Peyer's patch (tissue), 4 donors: ENCODE data around the gene VWDE. TPM values are rescaled to one million over a fixed set of nuclear protein-coding genes. Genes with fewer than 3 reads are reported as not detected.

Source experiments
- DNase-seq, 3 donors: peaks; one replicate each; pipeline ENCODE4 v3.0.0-alpha.2; 2017 to 2019
- H3K27ac ChIP-seq, 4 donors: fragments of 200-600 bp; sonication (generic); one replicate each; pipeline ENCODE4 v1.5.1; 2016 to 2019
- H3K27me3 ChIP-seq, 2 donors: fragments of 200-600 bp; sonication (generic); one replicate each; pipeline ENCODE4 v1.5.1; 2019
- H3K36me3 ChIP-seq, 3 donors: fragments of 200-600 bp; sonication (generic); one replicate each; pipeline ENCODE4 v1.5.1; 2016 to 2019
- H3K4me1 ChIP-seq, 4 donors: fragments of 200-600 bp; sonication (generic); one replicate each; pipeline ENCODE4 v1.5.1; 2016 to 2019
- H3K4me3 ChIP-seq, 4 donors: fragments of 200-600 bp; sonication (generic); 1 replicate in 3 of 4; 2 replicates in 1 of 4; pipeline ENCODE4 v1.5.1; 2016 to 2019; ENCODE audit warnings: mild to moderate bottlenecking in 1 of 4
- H3K9me3 ChIP-seq, 4 donors: fragments of 200-600 bp; sonication (generic); one replicate each; pipeline ENCODE4 v1.5.1; 2016 to 2019; ENCODE audit warnings: mild to moderate bottlenecking in 1 of 4
- CTCF ChIP-seq, 6 experiments: fragments of 450-650 bp in 4 of 6; fragments of 200-600 bp in 2 of 6; sonication (generic) in 1 of 6; IDR thresholded peaks; one replicate each; pipeline ENCODE4 v1.5.1; 2017 to 2019; ENCODE audit warnings: antibody characterized with exemption in 6 of 6, mild to moderate bottlenecking in 3 of 6, moderate library complexity in 1 of 6
- POLR2A ChIP-seq, 2 donors: fragments of 450-650 bp; IDR thresholded peaks; one replicate each; pipeline ENCODE4 v1.5.1; 2017; ENCODE audit warnings: antibody characterized with exemption in 2 of 2, mild to moderate bottlenecking in 2 of 2, moderate library complexity in 2 of 2
- total RNA-seq, 4 donors: library from RNA; depleted of rRNA; stranded (reverse); fragments of >200 nt; gene quantifications; one replicate each; pipeline ENCODE4 v1.1.0, GENCODE V29; 2016

The VWDE gene
- total RNA-seq, 4 donors from 2014 or later: 1.3 to 14.9 (median 4.1) TPM

- Histone ChIP-seq H3K4me1 (no peaks in the 10 kb centered on the region), H3K4me3 (no peak overlapping the region), H3K27me3 (no peaks in the 10 kb centered on the region), H3K27ac (no peak overlapping the region), H3K9me3 (no peaks in the 10 kb centered on the region), H3K36me3 (no peaks in the 10 kb centered on the region)
- DNase-seq: no peak
- TF ChIP-seq CTCF (IDR thresholded peaks at IDR 0.05): no peak
- TF ChIP-seq POLR2A (IDR thresholded peaks at IDR 0.05): no peak
These were observed 20.3 kb downstream of the VWDE start for GRCh38 chr7:12383377-12383776.

GRCh38 chr7:12378389-12378788 is 25.3 kb downstream of the VWDE start:
- TF ChIP-seq CTCF (IDR thresholded peaks at IDR 0.05) (no peak), POLR2A (IDR thresholded peaks at IDR 0.05) (no peak)

GRCh38 chr7:12377406-12377805 is 26.3 kb downstream of the VWDE start:
- Histone ChIP-seq H3K27me3 (no peaks in the 10 kb centered on the region), H3K27ac (no peak overlapping the region), H3K4me3 (no peak overlapping the region), H3K9me3 (no peaks in the 10 kb centered on the region), H3K36me3 (no peaks in the 10 kb centered on the region), H3K4me1 (no peaks in the 10 kb centered on the region)
- no peak for DNase-seq
- TF ChIP-seq CTCF (IDR thresholded peaks at IDR 0.05) (no peak), POLR2A (IDR thresholded peaks at IDR 0.05) (no peak)

More at GRCh38 chr7:12378389-12378788, 25.3 kb downstream of the VWDE start:
- Histone ChIP-seq H3K36me3 (no peaks in the 10 kb centered on the region), H3K4me1 (no peaks in the 10 kb centered on the region), H3K4me3 (no peak overlapping the region), H3K27me3 (no peaks in the 10 kb centered on the region), H3K27ac (no peak overlapping the region), H3K9me3 (no peaks in the 10 kb centered on the region)
- DNase-seq: no peak

- no peak for TF ChIP-seq POLR2A (IDR thresholded peaks at IDR 0.05)
- TF ChIP-seq CTCF (IDR thresholded peaks at IDR 0.05): no peak
- H3K27ac ChIP-seq: no peak overlapping the region
These were observed 29.9 kb downstream of the VWDE start for GRCh38 chr7:12373580-12374263.

GRCh38 chr7:12370249-12370648 is 33.4 kb downstream of the VWDE start:
- Histone ChIP-seq H3K27ac (no peak overlapping the region), H3K36me3 (no peaks in the 10 kb centered on the region), H3K4me1 (no peaks in the 10 kb centered on the region), H3K27me3 (no peaks in the 10 kb centered on the region), H3K9me3 (no peaks in the 10 kb centered on the region), H3K4me3 (no peak overlapping the region)
- no peak for DNase-seq
- no peak for TF ChIP-seq POLR2A (IDR thresholded peaks at IDR 0.05)
- no peak for TF ChIP-seq CTCF (IDR thresholded peaks at IDR 0.05)

More at GRCh38 chr7:12373580-12374263, 29.9 kb downstream of the VWDE start:
- Histone ChIP-seq H3K4me1 (no peaks in the 10 kb centered on the region), H3K36me3 (no peaks in the 10 kb centered on the region), H3K27me3 (no peaks in the 10 kb centered on the region), H3K4me3 (no peak overlapping the region), H3K9me3 (no peaks in the 10 kb centered on the region)
- no peak for DNase-seq
